CD4-positive, alpha-beta T cell treated with Interferon alpha-2 for 1 hour (primary cell): ENCODE measurements around the gene ZNF672.

Experiments used
- DNase-seq, 2 donors: peaks; one replicate each; pipeline ENCODE4 v3.0.0-alpha.2; 2020 to 2022

Gene ZNF672

GRCh38 chr1:248891758-248892157 is 53.7 kb downstream of the ZNF672 start:
- no peak for DNase-seq

GRCh38 chr1:248892590-248892989 is 54.6 kb downstream of the ZNF672 start:
- no peak for DNase-seq

GRCh38 chr1:248894837-248895236 is 56.8 kb downstream of the ZNF672 start:
- no peak for DNase-seq

- no peak for DNase-seq
Observed at GRCh38 chr1:248897412-248898337, 59.7 kb downstream of the ZNF672 start.
